Spleen (tissue), 7 donors: ENCODE results near the gene TOP3B.

ENCODE experiments used
- POLR2A ChIP-seq, 3 donors: fragments of 450-650 bp; IDR thresholded peaks; one replicate each; pipeline ENCODE4 v1.5.1; 2017; ENCODE audit warnings: antibody characterized with exemption in 3 of 3, mild to moderate bottlenecking in 1 of 3
- POLR2AphosphoS5 ChIP-seq, 3 donors: sonication (generic); formaldehyde crosslinking; IDR thresholded peaks; one replicate each; pipeline ENCODE4 v1.5.1; 2017; ENCODE audit warnings: antibody characterized with exemption in 3 of 3
- TF ChIP-seq, protein P1 (sequence below), 11 experiments: fragments of 200-600 bp in 7 of 11; fragments of 450-650 bp in 4 of 11; sonication (generic) in 4 of 11; IDR thresholded peaks in 8 of 11; conservative IDR thresholded peaks in 3 of 11; 1 replicate in 7 of 11; 2 replicates in 4 of 11; pipeline versions ENCODE4 v1.4.0 to v1.8.0; 2016 to 2021; ENCODE audit warnings: antibody characterized with exemption in 11 of 11, inconsistent platforms in 4 of 11, mild to moderate bottlenecking in 1 of 11
- donor health status: DM: no; HTN: no; CAD: no; lungs with moderate emphysema.
- donor health status: DM: no; HTN: no; CAD: no.
- donor health status: DM: no; HTN: no; CAD: no.

DNA sequence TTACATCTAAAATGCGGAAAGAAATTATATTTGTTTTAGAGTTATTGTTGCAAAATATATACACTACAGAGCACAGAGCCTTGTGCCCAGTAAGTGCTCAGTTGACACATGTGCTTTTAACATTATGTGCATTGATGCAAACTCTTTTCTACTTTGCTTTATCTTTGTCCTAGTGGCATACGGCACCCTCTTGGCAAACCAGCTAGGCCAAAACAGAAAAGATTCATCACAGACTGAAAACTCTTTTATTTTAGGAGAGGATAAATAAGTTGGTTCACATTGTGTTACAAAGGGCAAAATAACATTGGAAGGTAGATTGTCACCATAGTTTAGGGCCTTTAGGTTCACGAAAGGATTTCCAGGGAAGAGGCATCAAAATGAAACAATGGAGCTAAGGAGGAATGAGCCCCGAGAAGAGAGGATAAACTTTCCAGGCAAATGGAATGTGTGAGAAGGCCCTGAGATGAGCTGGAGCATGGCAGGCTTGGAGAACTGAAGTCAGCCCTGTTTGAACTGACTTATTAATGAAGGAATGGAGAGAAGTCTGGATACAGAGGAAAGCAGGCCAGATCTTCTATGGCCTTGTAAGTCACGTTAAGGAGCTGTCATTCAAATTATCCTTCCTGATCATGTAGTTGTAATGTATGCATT is 23.5 kb upstream of the TOP3B start:
- TF ChIP-seq, protein P1, sequence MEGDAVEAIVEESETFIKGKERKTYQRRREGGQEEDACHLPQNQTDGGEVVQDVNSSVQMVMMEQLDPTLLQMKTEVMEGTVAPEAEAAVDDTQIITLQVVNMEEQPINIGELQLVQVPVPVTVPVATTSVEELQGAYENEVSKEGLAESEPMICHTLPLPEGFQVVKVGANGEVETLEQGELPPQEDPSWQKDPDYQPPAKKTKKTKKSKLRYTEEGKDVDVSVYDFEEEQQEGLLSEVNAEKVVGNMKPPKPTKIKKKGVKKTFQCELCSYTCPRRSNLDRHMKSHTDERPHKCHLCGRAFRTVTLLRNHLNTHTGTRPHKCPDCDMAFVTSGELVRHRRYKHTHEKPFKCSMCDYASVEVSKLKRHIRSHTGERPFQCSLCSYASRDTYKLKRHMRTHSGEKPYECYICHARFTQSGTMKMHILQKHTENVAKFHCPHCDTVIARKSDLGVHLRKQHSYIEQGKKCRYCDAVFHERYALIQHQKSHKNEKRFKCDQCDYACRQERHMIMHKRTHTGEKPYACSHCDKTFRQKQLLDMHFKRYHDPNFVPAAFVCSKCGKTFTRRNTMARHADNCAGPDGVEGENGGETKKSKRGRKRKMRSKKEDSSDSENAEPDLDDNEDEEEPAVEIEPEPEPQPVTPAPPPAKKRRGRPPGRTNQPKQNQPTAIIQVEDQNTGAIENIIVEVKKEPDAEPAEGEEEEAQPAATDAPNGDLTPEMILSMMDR (IDR thresholded peaks at IDR 0.05 in 8 of 11, conservative IDR thresholded peaks at IDR 0.05 in 3 of 11), result no peak
- no peak for TF ChIP-seq POLR2A (IDR thresholded peaks at IDR 0.05)
- TF ChIP-seq POLR2AphosphoS5 (IDR thresholded peaks at IDR 0.05), result no peak
